ENCODE data around the gene TOE1. TPM values are rescaled to one million over a fixed set of nuclear protein-coding genes. Genes with fewer than 3 reads are reported as not detected.

The TOE1 gene
- total and polyA plus RNA-seq, 4 donors = 6.9 to 10.6 (median 8.3) TPM

- Histone ChIP-seq H3K36me3 (ENCODE audit: control insufficient read depth in 1 of 2, insufficient read depth in 2 of 2, low read length in 1 of 2) (no peaks in the 10 kb centered on the region), H3K4me3 (ENCODE audit: low read length in 2 of 2) (peak overlapping the region in 1 of 2 donors; percentile 50), H3K9me3 (ENCODE audit: control insufficient read depth, low read length) (no peaks in the 10 kb centered on the region), H3K4me1 (ENCODE audit: control insufficient read depth in 1 of 2, insufficient read depth in 2 of 2, low read length in 2 of 2) (no peaks in the 10 kb centered on the region), H3K27ac (ENCODE audit: low read depth in 1 of 2, low read length in 2 of 2) (no peak overlapping the region), H3K27me3 (ENCODE audit: control insufficient read depth in 1 of 2, insufficient read depth in 2 of 2, low read length in 1 of 2) (no peaks in the 10 kb centered on the region)
- 84 to 87% methylated on average over 16 of the region's 16 CpGs for WGBS, 2 donors
- intact Hi-C loops (cut with DNase I) = loop anchor here (1.0 to 10.0 kb wide), 7 partner anchors 98 to 570 kb away; partner anchors contain the start of genes PLK3 (in 1 of the 2), PTCH2 (in 1 of the 2), RNU5D-1 (in 1 of the 2) and TESK2 (in 1 of the 2)
- no peak for ATAC-seq (ENCODE audit: low FRiP score)
- no peak for DNase-seq
These were observed 37.3 kb upstream of the TOE1 start for GRCh38 chr1:45302505-45303150.

DNA sequence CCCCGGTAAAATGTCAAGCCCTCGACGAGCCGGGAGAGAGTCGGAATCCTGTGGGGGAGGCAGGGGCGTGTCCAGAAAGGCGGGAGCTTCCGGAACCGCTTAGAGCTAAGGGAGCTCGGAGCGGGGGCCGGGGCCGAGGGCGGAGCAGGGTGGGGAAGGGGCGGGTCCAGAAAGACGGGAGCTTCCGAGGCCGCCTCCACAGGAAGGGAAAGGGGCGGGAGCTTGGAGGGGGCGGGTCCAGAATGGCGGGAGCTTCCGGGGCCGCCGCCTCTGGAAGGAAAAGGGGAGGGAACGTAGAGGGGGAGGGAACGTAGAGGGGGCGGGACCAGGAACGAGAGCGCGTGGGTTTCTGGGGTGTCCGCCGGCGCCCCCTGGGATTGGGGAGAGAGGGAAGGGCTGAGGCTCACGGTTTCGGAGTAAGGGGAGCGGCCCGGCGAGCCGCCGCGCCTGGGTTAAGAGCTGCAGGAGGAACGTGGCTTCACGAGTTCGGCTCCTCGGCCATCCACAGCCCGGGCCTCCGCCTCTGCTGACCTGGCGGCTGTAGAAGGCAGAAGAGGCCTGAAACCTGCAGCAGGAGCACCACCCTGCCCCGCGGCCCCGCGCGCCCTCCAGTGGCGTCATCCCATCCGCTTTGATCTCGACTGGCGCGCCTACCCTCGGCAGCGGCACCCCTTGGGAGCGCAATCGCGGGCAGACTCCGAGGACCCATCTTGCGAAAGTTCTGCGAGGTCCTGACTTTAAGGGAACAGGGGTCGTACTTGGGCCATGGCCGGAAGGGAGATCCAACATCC is 36.3 kb upstream of the TOE1 start:
- H3K36me3 ChIP-seq (ENCODE audit: control insufficient read depth in 1 of 2, insufficient read depth in 2 of 2, low read length in 1 of 2) = no peaks in the 10 kb centered on the region
- no peaks in the 10 kb centered on the region for H3K4me1 ChIP-seq (ENCODE audit: control insufficient read depth in 1 of 2, insufficient read depth in 2 of 2, low read length in 2 of 2)
- ATAC-seq (ENCODE audit: low FRiP score) = peak; percentile 97
- no peaks in the 10 kb centered on the region for H3K9me3 ChIP-seq (ENCODE audit: control insufficient read depth, low read length)
- H3K4me3 ChIP-seq (ENCODE audit: low read length in 2 of 2) = peak overlapping the region; percentile 33 to 62
- no peaks in the 10 kb centered on the region for H3K27me3 ChIP-seq (ENCODE audit: control insufficient read depth in 1 of 2, insufficient read depth in 2 of 2, low read length in 1 of 2)
- WGBS, 2 donors = 0 to 1% methylated on average over 56 to 68 of the region's 68 CpGs
- intact Hi-C loops (cut with DNase I) = loop anchor here (1.0 to 10.0 kb wide), 8 partner anchors 36 to 571 kb away; partner anchors contain the start of genes PLK3 (in 1 of the 2), PTCH2 (in 1 of the 2), RNU5D-1 (in 1 of the 2) and TESK2 (in 1 of the 2)
- peak; percentile 99 to 100 for DNase-seq
- peak overlapping the region in 1 of 2 donors; percentile 69 for H3K27ac ChIP-seq (ENCODE audit: low read depth in 1 of 2, low read length in 2 of 2)

- 48 to 51% methylated on average over 15 of the region's 15 CpGs for WGBS, 2 donors
- Histone ChIP-seq H3K36me3 (ENCODE audit: control insufficient read depth in 1 of 2, insufficient read depth in 2 of 2, low read length in 1 of 2) (no peaks in the 10 kb centered on the region), H3K27me3 (ENCODE audit: control insufficient read depth in 1 of 2, insufficient read depth in 2 of 2, low read length in 1 of 2) (no peaks in the 10 kb centered on the region), H3K4me3 (ENCODE audit: low read length in 2 of 2) (peak overlapping the region in 1 of 2 donors; percentile 62), H3K4me1 (ENCODE audit: control insufficient read depth in 1 of 2, insufficient read depth in 2 of 2, low read length in 2 of 2) (no peaks in the 10 kb centered on the region), H3K9me3 (ENCODE audit: control insufficient read depth, low read length) (no peaks in the 10 kb centered on the region), H3K27ac (ENCODE audit: low read depth in 1 of 2, low read length in 2 of 2) (peak overlapping the region in 1 of 2 donors; percentile 69)
- intact Hi-C loops (cut with DNase I) = loop anchor here (1.0 to 10.0 kb wide), 6 partner anchors 35 to 572 kb away; partner anchors contain the start of genes PLK3 (in 1 of the 2), PTCH2 (in 1 of the 2), RNU5D-1 (in 1 of the 2) and ZSWIM5 (in 1 of the 2)
- DNase-seq (peak; percentile 47 to 77), ATAC-seq (ENCODE audit: low FRiP score) (no peak)
These were observed 35.5 kb upstream of the TOE1 start for GRCh38 chr1:45304311-45305081.

- Histone ChIP-seq H3K27ac (ENCODE audit: low read depth in 1 of 2, low read length in 2 of 2) (no peak overlapping the region), H3K27me3 (ENCODE audit: control insufficient read depth in 1 of 2, insufficient read depth in 2 of 2, low read length in 1 of 2) (no peaks in the 10 kb centered on the region), H3K4me3 (ENCODE audit: low read length in 2 of 2) (no peak overlapping the region), H3K4me1 (ENCODE audit: control insufficient read depth in 1 of 2, insufficient read depth in 2 of 2, low read length in 2 of 2) (no peaks in the 10 kb centered on the region), H3K9me3 (ENCODE audit: control insufficient read depth, low read length) (no peaks in the 10 kb centered on the region), H3K36me3 (ENCODE audit: control insufficient read depth in 1 of 2, insufficient read depth in 2 of 2, low read length in 1 of 2) (no peaks in the 10 kb centered on the region)
- no peak for ATAC-seq (ENCODE audit: low FRiP score)
- WGBS, 2 donors = 80 to 83% methylated on average over 10 of the region's 10 CpGs
- no peak for DNase-seq
- intact Hi-C loops (cut with DNase I) = loop anchor here (10.0 kb wide), 2 partner anchors 100 to 470 kb away; partner anchors contain the start of gene ZSWIM5 (in 1 of the 2)
These were observed 34.7 kb upstream of the TOE1 start for GRCh38 chr1:45305231-45305630.

- Histone ChIP-seq H3K9me3 (ENCODE audit: control insufficient read depth, low read length) (no peaks in the 10 kb centered on the region), H3K4me3 (ENCODE audit: low read length in 2 of 2) (no peak overlapping the region), H3K27ac (ENCODE audit: low read depth in 1 of 2, low read length in 2 of 2) (no peak overlapping the region), H3K4me1 (ENCODE audit: control insufficient read depth in 1 of 2, insufficient read depth in 2 of 2, low read length in 2 of 2) (no peaks in the 10 kb centered on the region), H3K27me3 (ENCODE audit: control insufficient read depth in 1 of 2, insufficient read depth in 2 of 2, low read length in 1 of 2) (no peaks in the 10 kb centered on the region), H3K36me3 (ENCODE audit: control insufficient read depth in 1 of 2, insufficient read depth in 2 of 2, low read length in 1 of 2) (no peaks in the 10 kb centered on the region)
- intact Hi-C loops (cut with DNase I) = loop anchor here (10.0 kb wide), 2 partner anchors 102 to 472 kb away; partner anchors contain the start of gene ZSWIM5 (in 1 of the 2)
- ATAC-seq (ENCODE audit: low FRiP score) (no peak), DNase-seq (no peak)
- 54 to 59% methylated on average over 8 of the region's 8 CpGs for WGBS, 2 donors
These were observed 33.7 kb upstream of the TOE1 start for GRCh38 chr1:45306319-45306718.

DNA sequence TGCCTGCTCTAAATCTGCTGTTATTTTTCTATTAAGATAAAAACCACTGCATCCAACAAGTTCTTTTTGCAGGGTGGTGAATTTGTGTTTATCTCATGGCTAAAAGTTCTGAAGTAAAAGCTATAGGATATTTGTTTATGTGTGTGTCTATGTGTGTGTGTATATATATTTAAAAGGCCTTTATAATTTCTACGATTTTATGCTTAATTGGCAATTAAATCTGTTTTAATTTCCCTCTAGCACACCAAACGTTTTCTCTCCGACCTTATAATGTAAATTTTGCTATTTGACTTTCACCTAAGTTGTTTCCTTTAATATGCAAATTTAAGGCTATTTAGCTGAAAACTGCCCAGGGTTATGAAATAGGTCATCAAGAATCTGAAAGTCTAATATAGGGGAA is 33.1 kb upstream of the TOE1 start:
- 79 to 82% methylated on average over 3 of the region's 3 CpGs for WGBS, 2 donors
- no peaks in the 10 kb centered on the region for H3K4me1 ChIP-seq (ENCODE audit: control insufficient read depth in 1 of 2, insufficient read depth in 2 of 2, low read length in 2 of 2)
- H3K27ac ChIP-seq (ENCODE audit: low read depth in 1 of 2, low read length in 2 of 2) = no peak overlapping the region
- no peaks in the 10 kb centered on the region for H3K27me3 ChIP-seq (ENCODE audit: control insufficient read depth in 1 of 2, insufficient read depth in 2 of 2, low read length in 1 of 2)
- no peak for DNase-seq
- H3K4me3 ChIP-seq (ENCODE audit: low read length in 2 of 2) = no peak overlapping the region
- intact Hi-C loops (cut with DNase I) = loop anchor here (10.0 kb wide), 2 partner anchors 102 to 472 kb away; partner anchors contain the start of gene ZSWIM5 (in 1 of the 2)
- no peaks in the 10 kb centered on the region for H3K9me3 ChIP-seq (ENCODE audit: control insufficient read depth, low read length)
- H3K36me3 ChIP-seq (ENCODE audit: control insufficient read depth in 1 of 2, insufficient read depth in 2 of 2, low read length in 1 of 2) = no peaks in the 10 kb centered on the region
- no peak for ATAC-seq (ENCODE audit: low FRiP score)

GRCh38 chr1:45314266-45314665 is 25.7 kb upstream of the TOE1 start:
- intact Hi-C loops (cut with DNase I) = no loop called here
- no peak for ATAC-seq (ENCODE audit: low FRiP score)
- WGBS, 2 donors = 74 to 78% methylated on average over 3 of the region's 3 CpGs

DNA sequence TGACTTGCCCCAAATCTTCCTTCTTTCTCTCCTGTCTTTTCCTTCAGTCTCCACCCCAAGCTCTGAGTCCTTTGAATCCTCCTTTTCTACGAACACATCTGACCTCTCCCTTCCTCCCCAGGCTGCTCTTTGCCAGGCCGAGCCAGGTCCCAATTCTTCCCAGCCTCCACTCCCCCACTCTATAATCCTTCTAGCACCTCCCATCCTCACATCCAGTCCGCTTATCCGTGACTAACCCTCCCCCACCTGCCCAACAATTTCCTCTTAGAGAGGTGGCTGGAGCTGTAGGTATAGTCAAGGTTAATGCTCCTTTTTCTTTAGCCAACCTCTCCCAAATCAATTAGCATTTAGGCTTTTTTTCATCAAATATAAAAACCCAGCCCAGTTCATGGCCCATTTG is 22.8 kb upstream of the TOE1 start:
- intact Hi-C loops (cut with DNase I) = no loop called here
- Histone ChIP-seq H3K4me1 (ENCODE audit: control insufficient read depth in 1 of 2, insufficient read depth in 2 of 2, low read length in 2 of 2) (no peaks in the 10 kb centered on the region), H3K27ac (ENCODE audit: low read depth in 1 of 2, low read length in 2 of 2) (no peak overlapping the region), H3K4me3 (ENCODE audit: low read length in 2 of 2) (no peak overlapping the region), H3K9me3 (ENCODE audit: control insufficient read depth, low read length) (no peaks in the 10 kb centered on the region), H3K27me3 (ENCODE audit: control insufficient read depth in 1 of 2, insufficient read depth in 2 of 2, low read length in 1 of 2) (no peaks in the 10 kb centered on the region), H3K36me3 (ENCODE audit: control insufficient read depth in 1 of 2, insufficient read depth in 2 of 2, low read length in 1 of 2) (no peaks in the 10 kb centered on the region)
- no peak for DNase-seq
- 35 to 66% methylated on average over 4 of the region's 4 CpGs for WGBS, 2 donors
- ATAC-seq (ENCODE audit: low FRiP score) = no peak

More at GRCh38 chr1:45314266-45314665, 25.7 kb upstream of the TOE1 start:
- Histone ChIP-seq H3K36me3 (ENCODE audit: control insufficient read depth in 1 of 2, insufficient read depth in 2 of 2, low read length in 1 of 2) (no peaks in the 10 kb centered on the region), H3K4me1 (ENCODE audit: control insufficient read depth in 1 of 2, insufficient read depth in 2 of 2, low read length in 2 of 2) (no peaks in the 10 kb centered on the region), H3K9me3 (ENCODE audit: control insufficient read depth, low read length) (no peaks in the 10 kb centered on the region), H3K27me3 (ENCODE audit: control insufficient read depth in 1 of 2, insufficient read depth in 2 of 2, low read length in 1 of 2) (no peaks in the 10 kb centered on the region), H3K4me3 (ENCODE audit: low read length in 2 of 2) (no peak overlapping the region), H3K27ac (ENCODE audit: low read depth in 1 of 2, low read length in 2 of 2) (no peak overlapping the region)
- DNase-seq = no peak
